Measurements from ENCODE around the gene LAMTOR2. TPM values are rescaled to one million over a fixed set of nuclear protein-coding genes. Genes with fewer than 3 reads are reported as not detected.

The LAMTOR2 gene
- total and polyA plus RNA-seq, 10 of the 15 experiments (the other 5 are each of a cell fraction or from before 2014, with no cell fraction given) = 71.9 to 264 (median 97.0) TPM

- POLR2A ChIA-PET = interaction anchor here (0.5 kb wide), 1 partner anchor 13 kb away, joined by 3 read pairs; no protein-coding TSS in a partner anchor
- RAD21 ChIA-PET (ENCODE audit: unreplicated experiment) = no interaction called here
- ATAC-seq (no peak), DNase-seq (ENCODE audit: low read depth, low spot score) (no peak), FAIRE-seq (no peak)
- SMC1A ChIA-PET (ENCODE audit: uncharacterized antibody, unreplicated experiment) = interaction anchor here (0.6 to 1.5 kb wide), 2 partner anchors 9 to 32 kb away, joined by 3 read pairs; partner anchors contain the start of gene MEX3A
- Histone ChIP-seq H3K36me3 (ENCODE audit: control insufficient read depth in 2 of 2, insufficient read depth in 2 of 2, low read length in 1 of 2) (no peaks in the 10 kb centered on the region), H3K4me1 (ENCODE audit: control insufficient read depth, insufficient read depth, low read length) (peaks cover 10% of the 10 kb centered on the region), H3K27me3 (replicated peaks in 1 of 2; ENCODE audit: control insufficient read depth in 2 of 2, insufficient read depth in 2 of 2, low read length in 1 of 2) (no peaks in the 10 kb centered on the region), H3K27ac (ENCODE audit: control insufficient read depth, insufficient read depth) (no peak overlapping the region), H2AFZ (ENCODE audit: control insufficient read depth, low read depth, low read length) (no peak overlapping the region), H3K9me3 (replicated peaks; ENCODE audit: control insufficient read depth, insufficient read depth, low read length) (no peaks in the 10 kb centered on the region; the same call in 2 of the 3 replicates), H4K20me1 (ENCODE audit: control insufficient read depth, insufficient read depth) (no peaks in the 10 kb centered on the region), H3K9ac (ENCODE audit: control insufficient read depth, insufficient read depth, low read length) (no peak overlapping the region), H3K4me2 (ENCODE audit: control insufficient read depth, insufficient read depth) (no peak overlapping the region), H3K4me3 (no peak overlapping the region), H3K79me2 (ENCODE audit: control insufficient read depth, insufficient read depth, low read length) (peaks cover 2% of the 10 kb centered on the region; the same call in 1 of the 2 replicates)
- 74% methylated on average over 5 of the region's 5 CpGs for WGBS (ENCODE audit: insufficient coverage, insufficient replicate concordance, low lambda C conversion rate, missing lambda C conversion rate)
- in situ Hi-C loops (cut with MboI) (no loop called here), intact Hi-C loops (cut with micrococcal nuclease; ENCODE audit: unreplicated experiment) (no loop called here)
- TF ChIP-seq STAT1 (conservative IDR thresholded peaks at IDR 0.05) (no peak), KLF5 (IDR thresholded peaks at IDR 0.05; ENCODE audit: partially characterized antibody) (no peak), ATF3 (IDR thresholded peaks at IDR 0.05; ENCODE audit: borderline replicate concordance, extremely low read depth, low read depth, low read length) (no peak), KDM1A (IDR thresholded peaks at IDR 0.05; ENCODE audit: borderline replicate concordance) (no peak), BRCA1 (IDR thresholded peaks at IDR 0.05; ENCODE audit: low read depth, low read length) (no peak), SMC3 (IDR thresholded peaks at IDR 0.05; ENCODE audit: borderline replicate concordance, low read length) (no peak), ELK1 (IDR thresholded peaks at IDR 0.05; ENCODE audit: low read depth, low read length) (no peak), RELB (IDR thresholded peaks at IDR 0.05; ENCODE audit: low read depth) (no peak), CHD1 (IDR thresholded peaks at IDR 0.05; ENCODE audit: low read depth, low read length) (no peak), EGR1 (IDR thresholded peaks at IDR 0.05; ENCODE audit: borderline replicate concordance in 1 of 2, low read depth in 2 of 2, low read length in 2 of 2) (no peak), TAF1 (IDR thresholded peaks at IDR 0.05; ENCODE audit: borderline replicate concordance, low read depth, low read length) (no peak), EED (IDR thresholded peaks at IDR 0.05; ENCODE audit: low read depth) (no peak), NFIC (IDR thresholded peaks at IDR 0.05; ENCODE audit: low read depth, low read length) (no peak)
- BruUV-seq (replicated peaks) = no TSS peak
- CTCF ChIA-PET = interaction anchor here (0.5 to 2.4 kb wide), 4 partner anchors 13 to 136 kb away, joined by 3 to 6 read pairs (median 3); no protein-coding TSS in a partner anchor
These were observed 19.2 kb downstream of the LAMTOR2 start for GRCh38 chr1:156073740-156074139.

Measured in GM12878 (cell line).